Subcutaneous abdominal adipose tissue (tissue), 5 donors: ENCODE results near the gene CHKB.
A peak's percentile ranks its signal among the peaks of the same experiment; 100 is the strongest.

Source experiments
- H3K27ac ChIP-seq: one replicate; pipeline ENCODE4 v1.7.0; 2013; ENCODE audit warnings: low read depth, mild to moderate bottlenecking, inconsistent platforms, low read length, moderate library complexity
- H3K27me3 ChIP-seq, 5 donors: one replicate each; pipeline ENCODE4 v1.7.0; 2013; ENCODE audit warnings: low read length in 5 of 5, inconsistent platforms in 1 of 5; ENCODE audit not compliant: control insufficient read depth in 5 of 5, insufficient read depth in 4 of 5
- H3K36me3 ChIP-seq, 5 donors: one replicate each; pipeline ENCODE4 v1.7.0; 2013; ENCODE audit warnings: low read length in 5 of 5; ENCODE audit not compliant: control insufficient read depth in 5 of 5, insufficient read depth in 5 of 5
- H3K4me1 ChIP-seq, 5 donors: one replicate each; pipeline ENCODE4 v1.7.0; 2013; ENCODE audit warnings: low read length in 5 of 5, mild to moderate bottlenecking in 3 of 5, moderate library complexity in 1 of 5; ENCODE audit not compliant: control insufficient read depth in 5 of 5, insufficient read depth in 5 of 5
- H3K4me3 ChIP-seq, 5 donors: one replicate each; pipeline ENCODE4 v1.7.0; 2013; ENCODE audit warnings: low read length in 5 of 5, low read depth in 1 of 5
- H3K9ac ChIP-seq, 5 donors: one replicate each; pipeline ENCODE4 v1.7.0; 2013; ENCODE audit warnings: low read length in 5 of 5, mild to moderate bottlenecking in 4 of 5, moderate library complexity in 3 of 5
- H3K9me3 ChIP-seq, 5 donors: one replicate each; pipeline ENCODE4 v1.7.0; 2013; ENCODE audit warnings: low read length in 5 of 5; ENCODE audit not compliant: control insufficient read depth in 5 of 5
- donor health status: healthy.
- donor health status: healthy.
- donor health status: healthy.
- donor health status: healthy.
- donor health status: healthy.

The CHKB gene

DNA sequence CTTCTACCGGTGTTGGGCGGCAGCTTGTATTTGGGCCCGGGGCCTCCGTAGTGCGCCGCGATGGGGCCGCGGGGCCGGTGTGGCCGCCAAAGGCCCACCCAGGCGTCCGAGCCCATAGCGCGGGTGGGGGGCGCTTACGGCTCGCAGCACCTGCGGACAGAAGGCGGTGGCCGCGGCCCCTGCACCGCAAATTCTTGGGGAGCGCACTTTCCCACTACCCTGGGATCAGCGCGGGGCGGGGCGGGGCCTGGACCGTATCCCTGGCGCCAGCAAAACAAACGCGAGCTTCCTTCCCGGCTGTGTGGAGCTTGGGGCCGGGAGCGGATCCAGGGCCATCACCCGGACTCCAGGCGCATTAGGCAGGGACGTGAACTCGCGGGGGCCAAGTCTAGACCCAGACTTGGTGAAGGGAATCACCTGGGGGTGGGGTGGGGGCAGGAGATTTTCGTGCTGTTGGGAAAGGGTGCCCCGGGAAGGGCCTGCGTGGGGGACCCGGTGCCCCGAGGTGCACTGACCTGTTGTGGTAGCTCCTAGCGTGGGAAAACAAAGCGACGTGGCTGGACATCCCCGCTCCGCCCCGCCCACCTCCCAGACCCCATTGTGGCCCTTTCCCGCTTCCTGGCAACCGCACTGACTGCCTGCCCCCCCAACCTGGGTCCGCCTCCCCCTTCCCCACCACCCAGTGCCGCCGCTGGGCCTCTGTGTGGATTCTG is 50.5 kb downstream of the CHKB start:
- peak overlapping the region in 4 of 5 donors; percentile 81 to 96 (median 92) for H3K9ac ChIP-seq
- peaks cover 4 to 64% (median 37%) of the 10 kb centered on the region in 5 donors for H3K4me1 ChIP-seq
- no peaks in the 10 kb centered on the region for H3K9me3 ChIP-seq
- H3K4me3 ChIP-seq: peak overlapping the region in 4 of 5 donors; percentile 71 to 85 (median 74)
- no peaks in the 10 kb centered on the region for H3K36me3 ChIP-seq
- no peaks in the 10 kb centered on the region for H3K27me3 ChIP-seq
- H3K27ac ChIP-seq: peak overlapping the region; percentile 95

DNA sequence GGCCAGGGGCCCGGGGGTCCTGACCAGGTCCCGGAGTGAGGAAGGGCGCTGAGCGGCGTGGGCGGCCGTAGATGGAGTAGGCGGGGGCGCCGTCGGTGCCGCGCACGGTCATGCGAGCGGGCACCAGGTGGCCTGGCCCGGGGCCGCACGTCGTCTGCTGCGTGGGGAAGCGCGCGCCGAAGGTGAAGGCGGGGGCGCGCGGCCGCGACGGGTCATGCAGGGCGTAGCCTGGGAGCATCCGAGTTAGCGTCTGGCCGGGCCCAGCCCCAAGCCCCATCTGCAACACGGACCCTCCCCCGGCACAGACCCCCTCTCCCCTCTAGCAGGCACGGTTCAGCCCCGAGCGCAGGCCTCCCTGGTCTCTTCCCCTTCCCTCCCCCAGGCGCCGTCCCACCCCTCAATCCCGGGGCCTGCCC is 51.1 kb downstream of the CHKB start:
- no peaks in the 10 kb centered on the region for H3K36me3 ChIP-seq
- H3K4me1 ChIP-seq: peaks cover 7 to 69% (median 43%) of the 10 kb centered on the region in 5 donors
- H3K27me3 ChIP-seq: no peaks in the 10 kb centered on the region
- peak overlapping the region; percentile 95 for H3K27ac ChIP-seq
- peak overlapping the region in 4 of 5 donors; percentile 81 to 96 (median 92) for H3K9ac ChIP-seq
- H3K9me3 ChIP-seq: no peaks in the 10 kb centered on the region
- peak overlapping the region in 4 of 5 donors; percentile 71 to 85 (median 74) for H3K4me3 ChIP-seq

DNA sequence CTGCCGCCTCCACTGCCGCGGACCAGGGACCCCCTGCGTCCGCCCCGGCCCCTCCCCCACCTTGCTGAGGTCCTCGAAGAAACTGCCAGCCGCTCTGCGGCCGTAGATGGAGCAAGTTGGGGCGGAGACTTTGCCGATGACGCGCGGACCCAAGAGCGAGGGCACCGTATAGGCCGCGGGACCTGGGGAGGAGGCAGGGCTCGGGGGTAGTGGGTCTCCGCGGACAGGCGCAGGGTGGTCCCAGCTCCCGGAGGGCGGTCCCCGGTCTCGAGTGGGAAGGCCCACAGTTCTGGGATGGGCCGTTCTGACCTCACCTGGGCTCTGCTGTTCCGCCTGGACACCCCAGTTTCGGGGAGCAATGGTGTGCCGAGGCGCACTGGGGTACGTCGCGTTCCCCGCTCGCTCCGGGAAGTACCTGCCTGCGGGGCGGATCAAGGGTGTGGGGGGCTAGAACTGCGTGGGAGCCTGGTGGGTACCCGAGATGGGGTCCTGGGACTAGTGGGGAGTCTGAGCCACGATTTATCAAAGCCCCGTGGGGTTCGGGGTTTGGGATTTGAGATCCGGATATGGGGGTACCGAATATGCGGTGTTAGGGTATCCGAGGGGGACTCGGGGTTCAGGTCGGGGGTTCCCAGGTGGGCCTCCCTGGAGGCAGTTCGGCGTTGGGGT is 51.6 kb downstream of the CHKB start:
- Histone ChIP-seq H3K4me1 (peaks cover 7 to 75% (median 44%) of the 10 kb centered on the region in 5 donors), H3K27ac (peak overlapping the region; percentile 95), H3K9ac (peak overlapping the region; percentile 44 to 96 (median 92))

DNA sequence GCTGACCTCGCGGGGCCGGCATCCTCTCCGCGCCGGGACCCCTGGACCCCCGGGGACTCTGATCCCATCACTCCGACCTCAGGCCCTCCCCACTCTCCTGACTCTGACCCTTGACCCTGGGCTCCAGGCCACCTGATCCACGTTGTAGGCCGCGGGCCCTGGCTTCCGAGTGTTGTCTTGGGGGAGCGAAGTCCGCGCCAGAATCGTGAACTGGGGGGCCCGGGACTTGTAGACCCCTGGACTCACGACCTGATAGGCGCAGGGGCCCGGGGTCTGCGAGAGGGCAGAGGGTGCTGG is 52.1 kb downstream of the CHKB start:
- no peaks in the 10 kb centered on the region for H3K27me3 ChIP-seq
- H3K9ac ChIP-seq: peak overlapping the region in 4 of 5 donors; percentile 81 to 96 (median 92)
- H3K27ac ChIP-seq: peak overlapping the region; percentile 95
- H3K36me3 ChIP-seq: no peaks in the 10 kb centered on the region
- H3K9me3 ChIP-seq: no peaks in the 10 kb centered on the region
- peak overlapping the region in 4 of 5 donors; percentile 71 to 85 (median 74) for H3K4me3 ChIP-seq
- peaks cover 7 to 76% (median 44%) of the 10 kb centered on the region in 5 donors for H3K4me1 ChIP-seq

More for the DNA sequence above, 51.6 kb downstream of the CHKB start:
- no peaks in the 10 kb centered on the region for H3K27me3 ChIP-seq
- no peaks in the 10 kb centered on the region for H3K9me3 ChIP-seq
- H3K4me3 ChIP-seq: peak overlapping the region; percentile 35 to 85 (median 73)
- H3K36me3 ChIP-seq: no peaks in the 10 kb centered on the region

DNA sequence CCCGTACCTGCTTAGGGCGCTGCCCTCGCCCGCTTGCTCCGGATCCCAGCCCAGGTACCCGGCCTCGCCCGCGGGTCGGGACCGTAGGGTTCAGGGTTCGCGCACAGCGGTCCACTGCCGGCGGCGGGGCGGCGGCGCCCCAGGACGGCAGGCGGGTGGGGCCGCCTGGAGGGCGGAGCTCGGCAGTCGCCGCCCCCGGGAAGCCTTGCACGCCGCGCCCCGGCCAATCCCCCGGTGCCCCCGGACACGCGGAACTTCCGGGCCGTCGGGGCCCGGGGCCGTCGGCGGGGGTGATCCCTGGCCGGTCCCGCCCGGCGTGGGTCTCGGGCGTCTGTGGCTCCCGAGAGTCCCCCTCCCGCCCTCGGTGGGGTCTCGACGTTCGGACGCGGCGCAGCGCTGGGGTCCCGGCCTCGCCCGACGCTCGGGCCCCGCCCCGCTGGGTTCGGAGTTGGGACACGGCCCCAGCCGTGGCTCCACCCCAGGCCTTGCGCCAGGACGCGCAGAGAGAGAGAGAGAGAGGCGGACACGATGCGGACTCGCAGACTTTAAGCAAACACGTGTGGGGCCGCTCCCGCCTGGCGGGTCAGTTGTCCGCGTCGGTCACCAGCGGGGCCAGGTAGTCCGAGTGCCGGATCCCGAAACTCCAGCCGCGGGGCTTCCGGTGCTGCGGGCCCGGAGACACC is 52.6 kb downstream of the CHKB start, which contains the start of gene TYMP:
Gene TYMP (minus strand): TSS at position 116 of the 683 bp plus-strand sequence. CDS start 303 bp downstream, outside the sequence.
- H3K4me1 ChIP-seq: peaks cover 7 to 80% (median 46%) of the 10 kb centered on the region in 5 donors
- no peaks in the 10 kb centered on the region for H3K9me3 ChIP-seq
- no peaks in the 10 kb centered on the region for H3K36me3 ChIP-seq
- H3K4me3 ChIP-seq: peak within 1 kb of the TSS in 4 of 5 donors; percentile 71 to 85 (median 74)
- peak within 1 kb of the TSS; percentile 95 for H3K27ac ChIP-seq
- no peaks in the 10 kb centered on the region for H3K27me3 ChIP-seq
- peak within 1 kb of the TSS; percentile 38 to 96 (median 92) for H3K9ac ChIP-seq

DNA sequence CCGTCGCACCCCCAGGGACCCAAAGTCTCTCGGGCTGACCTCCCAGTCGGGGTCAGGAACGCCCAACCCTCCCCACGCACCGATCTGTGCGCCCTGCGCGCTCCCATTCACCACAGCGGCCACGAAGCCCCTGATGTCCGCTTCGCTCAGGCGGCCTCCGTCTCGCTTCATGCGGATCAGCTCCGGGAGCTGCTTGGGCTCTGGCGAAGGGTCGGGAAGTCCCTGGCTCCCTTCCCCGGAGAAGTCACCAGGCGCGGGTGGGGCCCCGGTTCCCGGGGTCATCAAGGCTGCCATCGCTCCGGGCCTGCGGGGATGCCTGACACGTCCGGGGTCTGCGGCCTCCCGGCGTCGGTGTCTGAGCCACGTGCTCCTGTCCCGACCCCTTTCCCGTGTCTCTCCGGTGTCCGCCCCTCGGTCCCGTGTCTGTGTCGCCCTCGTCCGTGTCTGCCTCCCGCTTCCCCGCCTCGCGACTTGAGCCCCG is 53.2 kb downstream of the CHKB start:
- H3K27me3 ChIP-seq: no peaks in the 10 kb centered on the region
- H3K4me1 ChIP-seq: peaks cover 10 to 86% (median 52%) of the 10 kb centered on the region in 5 donors
- H3K9ac ChIP-seq: peak overlapping the region; percentile 38 to 93 (median 87)

More for the DNA sequence above, 53.2 kb downstream of the CHKB start:
- Histone ChIP-seq H3K4me3 (peak overlapping the region in 4 of 5 donors; percentile 71 to 85 (median 74)), H3K36me3 (no peaks in the 10 kb centered on the region), H3K9me3 (no peaks in the 10 kb centered on the region), H3K27ac (peak overlapping the region; percentile 95)
